HEK293T (cell line): ENCODE results near the gene REXO5.
"Not testable (repeated sequence)": the region's sequence is repeated elsewhere in the genome, so short reads cannot be mapped to it uniquely, and the experiment has no call there.

Source experiments
- CTCF ChIA-PET: fragments of 350-600 bp; formaldehyde crosslinking; extraction: SDS; loops from one replicate; lab custom pipeline; 2021; ENCODE audit warnings: antibody characterized with exemption, inconsistent platforms; lab: Yijun Ruan, JAX
- POLR2A ChIA-PET: fragments of 350-600 bp; formaldehyde crosslinking; extraction: SDS; loops from one replicate; lab custom pipeline; 2020; ENCODE audit warnings: antibody characterized with exemption, inconsistent platforms; lab: Yijun Ruan, JAX
- DNase-seq: peaks from one replicate; pipeline ENCODE4 v3.0.0; 2012; ENCODE audit warnings: mixed read lengths; ENCODE audit errors: extremely low spot score
- ARNT ChIP-seq: fragments of 450-650 bp; IDR thresholded peaks from 2 replicates; pipeline ENCODE4 v1.6.1; 2017; ENCODE audit warnings: mild to moderate bottlenecking
- BHLHE40 ChIP-seq: fragments of 450-650 bp; IDR thresholded peaks from 2 replicates; pipeline ENCODE4 v1.6.1; 2016; ENCODE audit warnings: mild to moderate bottlenecking, moderate library complexity, borderline replicate concordance
- CTBP1 ChIP-seq: fragments of 450-650 bp; IDR thresholded peaks from 2 replicates; pipeline ENCODE4 v1.6.1; 2016; ENCODE audit warnings: borderline replicate concordance
- ELF4 ChIP-seq: fragments of 450-650 bp; IDR thresholded peaks from 2 replicates; pipeline ENCODE4 v1.6.1; 2017; ENCODE audit warnings: antibody characterized with exemption
- FOXA1 ChIP-seq: fragments of 450-650 bp; IDR thresholded peaks from 2 replicates; pipeline ENCODE4 v1.6.1; 2016; ENCODE audit warnings: mild to moderate bottlenecking
- FOXK2 ChIP-seq: fragments of 450-650 bp; IDR thresholded peaks from 2 replicates; pipeline ENCODE4 v1.6.1; 2016; ENCODE audit warnings: mild to moderate bottlenecking
- FOXM1 ChIP-seq: fragments of 450-650 bp; IDR thresholded peaks from 2 replicates; pipeline ENCODE4 v1.6.1; 2017; ENCODE audit warnings: mild to moderate bottlenecking, borderline replicate concordance
- HDGF ChIP-seq: fragments of 450-650 bp; IDR thresholded peaks from 2 replicates; pipeline ENCODE4 v1.6.1; 2017; ENCODE audit warnings: antibody characterized with exemption, borderline replicate concordance
- L3MBTL2 ChIP-seq: fragments of 450-650 bp; conservative IDR thresholded peaks from 2 replicates; pipeline ENCODE4 v1.6.1; 2016; ENCODE audit warnings: mild to moderate bottlenecking
- LEF1 ChIP-seq: fragments of 450-650 bp; IDR thresholded peaks from 2 replicates; pipeline ENCODE4 v1.6.1; 2017; ENCODE audit warnings: mild to moderate bottlenecking, borderline replicate concordance
- NFRKB ChIP-seq: fragments of 450-650 bp; IDR thresholded peaks from 2 replicates; pipeline ENCODE4 v1.6.1; 2016; ENCODE audit warnings: mild to moderate bottlenecking, moderate library complexity
- SP1 ChIP-seq: fragments of 450-650 bp; IDR thresholded peaks from 2 replicates; pipeline ENCODE4 v1.6.1; 2017
- SUZ12 ChIP-seq: fragments of 450-650 bp; IDR thresholded peaks from 2 replicates; pipeline ENCODE4 v1.6.1; 2016; ENCODE audit warnings: mild to moderate bottlenecking
- TARDBP ChIP-seq: fragments of 450-650 bp; IDR thresholded peaks from 2 replicates; pipeline ENCODE4 v1.6.1; 2016
- ZNF384 ChIP-seq: fragments of 450-650 bp; IDR thresholded peaks from 2 replicates; pipeline ENCODE4 v1.6.1; 2016
- TF ChIP-seq, protein P1 (sequence below): fragments of 450-650 bp; IDR thresholded peaks from 2 replicates; pipeline ENCODE4 v1.6.1; 2016

Gene REXO5

DNA sequence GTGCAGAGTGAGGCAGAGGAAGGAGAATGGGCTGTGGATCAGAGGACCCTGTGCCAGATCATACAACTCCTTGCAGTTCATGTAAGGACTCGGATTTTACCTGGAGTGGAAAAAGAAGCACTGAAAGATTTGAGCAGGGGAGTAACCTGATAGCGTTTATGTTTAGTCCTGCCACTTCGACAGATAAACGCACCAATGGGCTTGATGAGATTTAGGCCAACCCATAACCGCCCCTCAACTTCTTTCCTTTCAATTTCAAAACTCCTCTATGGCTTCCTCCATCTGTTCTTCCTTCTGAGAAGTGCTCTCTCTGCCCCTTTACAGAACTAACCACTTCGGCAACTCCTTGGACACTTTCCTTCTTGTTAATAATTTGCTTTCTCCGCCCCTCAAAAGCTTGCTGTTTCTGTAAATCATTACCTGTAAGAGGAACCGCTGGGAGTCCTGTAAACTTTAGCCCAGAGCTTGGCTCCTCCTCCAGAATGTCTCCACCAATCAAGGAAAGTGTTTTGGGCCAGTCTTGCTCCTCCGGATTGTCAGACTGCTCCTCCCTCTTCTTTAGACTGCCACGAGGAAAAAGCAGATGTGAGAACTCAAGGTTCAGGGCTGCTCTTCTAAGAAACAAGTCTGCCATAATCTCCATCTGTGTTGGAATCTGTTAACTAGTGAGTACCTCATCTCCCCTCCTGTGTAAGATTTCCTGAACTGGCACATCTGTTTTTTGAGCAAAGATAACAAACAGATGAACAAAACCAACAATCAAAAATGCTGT, 42.7 kb upstream of the REXO5 start, which contains the start of gene ACSM3:
Gene ACSM3 (plus strand): TSS at position 554 of the 772 bp plus-strand sequence. CDS start 6,021 bp downstream, outside the sequence.
- DNase-seq: peak; percentile 40
- 0 out of 2 replicates have a peak, but pooled peaks have one; percentile 37 for TF ChIP-seq L3MBTL2
- no peak for TF ChIP-seq ZNF384
- no peak for TF ChIP-seq HDGF
- CTCF ChIA-PET: interaction anchor here (0.8 to 1.2 kb wide), 2 partner anchors 11 to 23 kb away, joined by 3 to 4 read pairs; no protein-coding TSS in a partner anchor
- POLR2A ChIA-PET: no interaction called here

DNA sequence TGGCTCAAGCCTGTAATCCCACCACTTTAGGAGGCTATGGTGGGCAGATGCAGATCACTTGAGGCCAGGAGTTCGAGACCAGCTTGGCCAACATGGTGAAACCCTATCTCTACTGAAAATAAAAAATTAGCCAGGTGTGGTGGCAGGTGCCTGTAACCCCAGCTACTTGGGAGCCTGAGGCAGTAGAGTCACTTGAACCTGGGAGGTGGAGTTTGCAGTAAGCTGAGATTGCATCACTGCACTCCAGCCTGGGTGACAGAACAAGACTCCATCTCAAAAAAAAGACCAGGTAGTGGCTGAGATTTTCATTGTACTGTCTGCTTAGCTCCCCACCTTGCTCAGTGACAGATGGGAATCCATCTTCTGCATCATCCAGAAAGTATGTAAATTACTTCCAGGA, 41.9 kb upstream of the REXO5 start:
- DNase-seq, POLR2A ChIA-PET: not testable (repeated sequence)
- CTCF ChIA-PET: interaction anchor here (1.2 kb wide), 1 partner anchor 11 kb away, joined by 3 read pairs; no protein-coding TSS in a partner anchor

DNA sequence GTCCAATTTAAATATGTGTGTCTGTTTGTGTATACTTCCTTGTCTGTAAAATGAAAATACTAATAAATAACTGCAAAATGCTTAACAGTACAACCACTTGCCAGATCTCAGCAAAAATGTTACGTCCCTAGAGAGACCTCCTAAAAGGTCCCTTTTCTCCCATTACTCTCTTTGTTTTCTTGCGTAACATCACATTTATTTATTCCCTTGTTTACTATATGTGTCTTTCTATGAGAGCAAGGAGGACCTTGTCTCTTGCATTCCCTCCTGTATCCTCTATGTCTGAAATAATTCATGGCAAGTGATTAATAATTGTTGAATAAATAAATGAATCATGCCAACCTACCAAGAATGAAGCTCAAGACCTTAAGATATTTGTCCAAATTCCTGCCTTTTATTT, 40.6 kb upstream of the REXO5 start:
- no peak for DNase-seq
- TF ChIP-seq NFRKB: no peak
- ChIA-PET POLR2A (no interaction called here), CTCF (no interaction called here)

DNA sequence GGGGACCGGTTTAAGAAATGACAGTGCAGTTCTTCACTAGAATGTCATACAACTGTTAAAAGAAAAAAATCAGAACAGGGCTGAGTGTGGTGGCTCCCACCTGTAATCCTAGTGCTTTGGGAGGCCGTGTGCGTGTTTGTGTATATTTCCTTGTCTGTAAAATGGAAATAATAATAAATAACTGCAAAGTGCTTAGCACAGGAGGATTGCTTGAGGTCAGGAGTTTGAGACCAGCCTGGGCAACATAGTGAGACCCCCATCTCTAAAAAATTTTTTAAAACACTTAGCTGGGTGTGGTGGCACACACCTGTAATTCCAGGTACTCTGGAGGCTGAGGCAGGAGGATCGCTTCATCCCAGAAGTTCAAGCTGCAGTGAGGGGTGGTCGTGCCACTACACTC, 40.0 kb upstream of the REXO5 start:
- DNase-seq: no peak
- no peak for TF ChIP-seq CTBP1
- no peak for TF ChIP-seq TARDBP
- TF ChIP-seq FOXK2: no peak
- TF ChIP-seq L3MBTL2: no peak
- TF ChIP-seq SUZ12: no peak
- TF ChIP-seq NFRKB: no peak
- no peak for TF ChIP-seq HDGF
- TF ChIP-seq ELF4: no peak
- no peak for TF ChIP-seq LEF1
- no peak for TF ChIP-seq ZNF384
- no peak for TF ChIP-seq FOXA1
- TF ChIP-seq FOXM1: no peak
- TF ChIP-seq, protein P1, sequence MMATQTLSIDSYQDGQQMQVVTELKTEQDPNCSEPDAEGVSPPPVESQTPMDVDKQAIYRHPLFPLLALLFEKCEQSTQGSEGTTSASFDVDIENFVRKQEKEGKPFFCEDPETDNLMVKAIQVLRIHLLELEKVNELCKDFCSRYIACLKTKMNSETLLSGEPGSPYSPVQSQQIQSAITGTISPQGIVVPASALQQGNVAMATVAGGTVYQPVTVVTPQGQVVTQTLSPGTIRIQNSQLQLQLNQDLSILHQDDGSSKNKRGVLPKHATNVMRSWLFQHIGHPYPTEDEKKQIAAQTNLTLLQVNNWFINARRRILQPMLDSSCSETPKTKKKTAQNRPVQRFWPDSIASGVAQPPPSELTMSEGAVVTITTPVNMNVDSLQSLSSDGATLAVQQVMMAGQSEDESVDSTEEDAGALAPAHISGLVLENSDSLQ: no peak
- TF ChIP-seq SP1: no peak
- TF ChIP-seq BHLHE40: no peak
- TF ChIP-seq ARNT: no peak
- ChIA-PET CTCF (no interaction called here), POLR2A (no interaction called here)

DNA sequence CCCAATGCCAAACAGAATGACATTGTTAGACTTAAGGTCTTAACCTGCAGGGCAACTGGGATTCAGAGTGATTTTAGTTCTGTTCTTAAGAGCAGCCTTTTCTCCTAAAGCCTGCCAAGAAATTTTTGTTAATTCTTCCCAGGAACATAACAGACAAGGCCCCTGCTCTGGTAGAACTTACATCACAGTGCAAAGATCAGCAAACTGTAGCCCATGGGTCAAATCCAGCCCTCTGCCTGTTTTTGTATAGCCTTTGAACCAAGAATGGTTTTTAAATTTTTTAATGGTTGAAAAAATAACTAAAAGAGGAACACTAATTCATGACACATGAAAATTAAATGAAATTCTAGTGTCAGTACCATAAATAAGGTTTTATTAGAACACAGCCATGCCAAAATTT, 38.8 kb upstream of the REXO5 start:
- no peak for DNase-seq
- ChIA-PET POLR2A (no interaction called here), CTCF (no interaction called here)
- TF ChIP-seq ZNF384: no peak
- TF ChIP-seq L3MBTL2: no peak
- no peak for TF ChIP-seq SP1
- TF ChIP-seq BHLHE40: no peak
- TF ChIP-seq, protein P1: no peak
- TF ChIP-seq LEF1: no peak
- TF ChIP-seq ARNT: no peak
- TF ChIP-seq HDGF: no peak
- no peak for TF ChIP-seq ELF4
- no peak for TF ChIP-seq FOXA1
- no peak for TF ChIP-seq CTBP1
- TF ChIP-seq TARDBP: no peak
- TF ChIP-seq SUZ12: no peak
- no peak for TF ChIP-seq NFRKB
- no peak for TF ChIP-seq FOXK2
- TF ChIP-seq FOXM1: no peak

DNA sequence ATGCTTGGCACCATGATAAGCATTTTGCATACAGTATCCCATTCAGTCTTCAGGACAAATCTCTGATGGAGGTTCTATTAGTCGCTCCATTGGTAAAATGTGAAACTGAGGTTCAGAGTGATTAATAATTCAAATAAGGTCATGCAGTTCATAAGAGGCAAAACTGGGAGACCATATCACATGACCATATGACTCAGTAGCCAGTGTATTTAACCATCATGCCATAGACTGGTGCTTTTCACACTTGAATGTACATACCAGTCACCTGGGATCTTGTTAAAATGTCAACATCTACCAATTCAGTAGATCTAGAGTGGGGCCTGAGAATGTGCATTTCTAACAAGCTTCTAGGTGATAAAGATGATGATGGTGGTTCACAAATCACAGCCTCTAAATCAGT, 38.2 kb upstream of the REXO5 start:
- CTCF ChIA-PET: no interaction called here
- no peak for DNase-seq
- TF ChIP-seq ELF4 (no peak), HDGF (no peak), CTBP1 (no peak), ZNF384 (no peak), BHLHE40 (no peak), FOXA1 (no peak), NFRKB (no peak), L3MBTL2 (no peak), FOXK2 (no peak), SUZ12 (no peak), TARDBP (no peak), LEF1 (no peak), FOXM1 (no peak), ARNT (no peak), SP1 (no peak)
- POLR2A ChIA-PET: no interaction called here

DNA sequence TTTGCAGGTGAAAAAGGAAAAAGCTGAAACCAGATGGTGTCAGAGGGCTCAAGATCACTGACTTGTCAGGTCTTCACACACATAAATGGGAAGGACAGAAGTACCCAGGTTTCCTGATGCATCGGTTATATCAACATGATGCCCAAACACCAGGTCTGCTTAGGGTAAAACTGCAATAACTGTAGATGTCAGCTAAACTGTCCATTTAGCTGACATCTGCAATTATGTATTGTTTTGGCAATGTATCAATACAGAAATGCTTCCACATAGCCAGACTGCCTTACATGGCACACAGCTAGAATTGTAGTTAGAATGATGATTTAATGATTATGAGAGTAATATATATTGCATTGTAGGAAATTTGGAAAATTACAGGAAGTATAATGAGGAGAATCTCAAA, 37.5 kb upstream of the REXO5 start:
- POLR2A ChIA-PET: no interaction called here
- no peak for DNase-seq
- CTCF ChIA-PET: no interaction called here
- no peak for TF ChIP-seq LEF1
- no peak for TF ChIP-seq CTBP1
- TF ChIP-seq, protein P1: no peak
- no peak for TF ChIP-seq HDGF
- no peak for TF ChIP-seq ELF4
- TF ChIP-seq TARDBP: no peak
